Activated naive CD8-positive, alpha-beta T cell treated with anti-CD3 and anti-CD28 coated beads, Interleukin-2, amount 10 ng/mL, durations not matched to agents 7 days and 5 days (primary cell): ENCODE measurements around the gene HNRNPH2. TPM values are rescaled to one million over a fixed set of nuclear protein-coding genes. Genes with fewer than 3 reads are reported as not detected.

Experiments
- ATAC-seq: fragments of 150-1000 bp; cut with Tn5 transposase; one replicate; pipeline ENCODE4 v1.10.0; 2021; ENCODE audit warnings: low read depth, moderate library complexity
- POLR2A ChIA-PET: fragments of 350-600 bp; sonication (Branson Sonifier 250); formaldehyde crosslinking; loops from one replicate; lab custom pipeline; 2021; ENCODE audit warnings: antibody characterized with exemption; lab: Charles Lee
- DNase-seq: peaks from one replicate; pipeline ENCODE4 v3.0.0; 2021
- H3K27ac Mint-ChIP-seq: one replicate; pipeline ENCODE4 v1.8.0; 2022; ENCODE audit warnings: mild to moderate bottlenecking, mixed read lengths
- H3K27me3 Mint-ChIP-seq: one replicate; pipeline ENCODE4 v1.8.0; 2022; ENCODE audit warnings: mild to moderate bottlenecking, moderate library complexity, mixed read lengths
- H3K36me3 Mint-ChIP-seq: one replicate; pipeline ENCODE4 v1.8.0; 2021; ENCODE audit warnings: mild to moderate bottlenecking, mixed read lengths
- H3K4me1 Mint-ChIP-seq: one replicate; pipeline ENCODE4 v1.8.0; 2021; ENCODE audit warnings: mixed read lengths
- H3K4me3 Mint-ChIP-seq: one replicate; pipeline ENCODE4 v1.8.0; 2022; ENCODE audit warnings: mild to moderate bottlenecking, moderate library complexity, mixed read lengths
- H3K9me3 Mint-ChIP-seq: one replicate; pipeline ENCODE4 v1.8.0; 2021; ENCODE audit warnings: mixed read lengths
- total RNA-seq, 2 experiments: library from RNA; stranded (reverse); gene quantifications; one replicate each; pipeline ENCODE4 v1.2.3, GENCODE V29; 2021

The HNRNPH2 gene, protein sequence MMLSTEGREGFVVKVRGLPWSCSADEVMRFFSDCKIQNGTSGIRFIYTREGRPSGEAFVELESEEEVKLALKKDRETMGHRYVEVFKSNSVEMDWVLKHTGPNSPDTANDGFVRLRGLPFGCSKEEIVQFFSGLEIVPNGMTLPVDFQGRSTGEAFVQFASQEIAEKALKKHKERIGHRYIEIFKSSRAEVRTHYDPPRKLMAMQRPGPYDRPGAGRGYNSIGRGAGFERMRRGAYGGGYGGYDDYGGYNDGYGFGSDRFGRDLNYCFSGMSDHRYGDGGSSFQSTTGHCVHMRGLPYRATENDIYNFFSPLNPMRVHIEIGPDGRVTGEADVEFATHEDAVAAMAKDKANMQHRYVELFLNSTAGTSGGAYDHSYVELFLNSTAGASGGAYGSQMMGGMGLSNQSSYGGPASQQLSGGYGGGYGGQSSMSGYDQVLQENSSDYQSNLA
- 10 to 100 TPM; 36.9 to 41.1 TPM for total RNA-seq

DNA sequence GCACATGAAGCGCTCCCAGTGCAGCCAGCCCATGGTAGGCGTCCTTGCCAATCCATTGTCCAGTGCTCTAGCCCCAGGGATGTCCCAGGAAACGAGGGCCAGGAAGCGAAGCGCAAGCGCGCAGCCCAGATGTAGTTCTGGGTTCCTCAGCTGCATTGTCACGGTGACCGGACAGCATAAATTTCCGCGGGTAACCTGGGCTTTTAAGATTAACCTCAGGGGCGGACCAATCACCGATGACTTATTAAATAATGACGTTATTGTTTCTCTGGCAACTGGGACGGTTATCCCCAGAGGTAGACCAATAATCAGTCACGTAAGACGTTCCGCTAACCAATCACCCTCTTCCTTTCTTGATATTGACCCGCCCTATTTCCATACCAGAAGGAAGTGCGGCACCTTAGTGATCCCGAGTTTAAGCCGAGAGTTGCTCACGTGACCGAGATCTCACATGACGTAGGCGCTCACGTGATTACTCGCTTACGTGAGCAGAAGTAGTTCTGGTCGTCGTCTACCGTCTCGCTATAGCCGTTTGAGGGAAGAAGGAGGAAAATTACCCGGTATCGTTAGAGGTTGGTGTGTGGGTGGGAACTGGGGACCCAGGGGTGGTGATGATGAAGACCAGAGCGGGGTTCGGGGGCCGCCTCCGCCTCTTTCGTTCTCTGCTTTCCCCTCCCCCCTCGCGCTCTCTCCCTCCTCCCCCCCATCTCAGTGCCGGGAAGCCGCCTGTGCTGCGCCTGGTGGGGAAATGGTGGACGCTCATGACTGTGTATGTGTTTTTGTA lies at the start of gene HNRNPH2, which contains the start of gene GLA:
Gene HNRNPH2, plus strand, starts transcription at position 475 of the 784 bp plus-strand sequence. CDS start 3,767 bp downstream, outside the sequence.
Gene GLA, minus strand, starts transcription at position 178 of the 784 bp plus-strand sequence. Its CDS starts 22 bp downstream, at position 156.
- POLR2A ChIA-PET, result interaction anchor here (0.7 to 1.7 kb wide), 3 partner anchors 9 to 1954 kb away, joined by 3 to 11 read pairs (median 6); partner anchors contain the start of gene RPL36A

DNA sequence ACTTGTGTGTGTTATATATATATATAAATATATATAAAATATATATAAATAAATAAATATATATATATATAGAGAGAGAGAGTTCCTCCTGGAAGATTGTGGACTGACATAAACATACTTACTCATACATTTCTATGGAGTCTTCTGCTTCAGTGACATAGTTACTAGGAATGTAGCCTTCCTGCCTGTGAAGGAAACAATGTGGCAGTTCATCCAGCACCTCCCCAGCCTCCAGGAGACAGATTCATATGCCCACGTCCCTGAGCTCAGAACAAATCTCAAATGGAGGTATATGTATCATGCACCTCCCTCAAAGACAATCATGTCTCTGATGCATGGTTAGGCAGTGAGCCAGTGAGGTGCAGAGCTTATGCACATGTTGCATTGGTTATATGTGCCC lies 48.1 kb upstream of the HNRNPH2 start:
- H3K4me3 Mint-ChIP-seq, result no peak overlapping the region
- H3K36me3 Mint-ChIP-seq, result no peaks in the 10 kb centered on the region
- H3K27me3 Mint-ChIP-seq, result peaks cover 5% of the 10 kb centered on the region
- ATAC-seq (no peak), DNase-seq (no peak)
- POLR2A ChIA-PET, result no interaction called here
- no peak overlapping the region for H3K27ac Mint-ChIP-seq
- peaks cover 6% of the 10 kb centered on the region for H3K4me1 Mint-ChIP-seq
- no peaks in the 10 kb centered on the region for H3K9me3 Mint-ChIP-seq

More for the DNA sequence above, at the start of gene HNRNPH2, which contains the start of gene GLA:
- peaks cover 19% of the 10 kb centered on the region for H3K4me1 Mint-ChIP-seq
- H3K27me3 Mint-ChIP-seq, result no peaks in the 10 kb centered on the region
- ATAC-seq (peak; percentile 91), DNase-seq (peak; percentile 81)
- H3K27ac Mint-ChIP-seq, result peak within 1 kb of the TSS; percentile 98
- H3K36me3 Mint-ChIP-seq, result peaks cover 14% of the 10 kb centered on the region
- peak within 1 kb of the TSS; percentile 98 for H3K4me3 Mint-ChIP-seq
- H3K9me3 Mint-ChIP-seq, result no peaks in the 10 kb centered on the region

DNA sequence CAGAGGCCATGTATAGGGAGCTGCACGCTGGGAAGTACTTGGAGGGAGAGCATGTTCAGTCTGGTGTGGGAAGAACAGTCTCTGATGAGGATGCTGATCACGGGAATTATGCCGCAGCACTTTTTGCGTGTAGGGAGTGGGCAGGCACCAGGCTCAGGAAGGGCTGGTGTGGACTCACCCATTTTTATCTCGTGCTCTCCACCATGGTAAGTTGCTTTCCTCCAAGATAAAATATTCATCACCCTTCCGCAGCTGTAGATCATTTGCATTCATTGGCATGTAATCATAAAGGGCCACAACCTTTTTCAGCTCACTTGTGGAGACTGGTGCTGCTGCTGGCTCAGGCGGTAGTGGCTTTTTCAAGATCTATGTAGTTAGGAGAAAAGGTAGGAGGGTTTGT lies 47.6 kb upstream of the HNRNPH2 start:
- ATAC-seq, result no peak
- Mint-ChIP-seq H3K9me3 (no peaks in the 10 kb centered on the region), H3K4me1 (peaks cover 6% of the 10 kb centered on the region), H3K27ac (no peak overlapping the region), H3K27me3 (peaks cover 5% of the 10 kb centered on the region), H3K36me3 (no peaks in the 10 kb centered on the region), H3K4me3 (no peak overlapping the region)
- no peak for DNase-seq
- POLR2A ChIA-PET, result no interaction called here

DNA sequence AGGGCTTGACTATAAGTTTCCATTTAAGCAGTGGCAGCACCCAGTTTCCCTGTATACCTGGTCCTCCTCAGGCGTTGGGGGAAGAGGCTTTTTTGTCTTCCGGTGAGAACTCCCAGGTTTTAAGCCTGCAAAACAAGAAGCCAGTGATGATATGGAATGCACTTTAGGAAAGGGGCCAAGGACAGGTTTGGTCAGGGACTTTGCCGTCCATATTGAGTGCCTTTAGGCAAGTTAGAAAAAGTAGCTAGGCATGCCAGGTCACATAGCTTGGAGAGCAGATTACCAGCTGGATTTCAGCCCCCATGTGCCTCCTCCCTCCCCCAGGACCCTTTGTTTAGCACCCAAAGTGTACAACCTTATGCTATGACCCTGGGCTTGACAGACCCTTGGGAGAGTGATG lies 45.9 kb upstream of the HNRNPH2 start:
- DNase-seq (no peak), ATAC-seq (no peak)
- H3K4me1 Mint-ChIP-seq, result peaks cover 6% of the 10 kb centered on the region
- H3K4me3 Mint-ChIP-seq, result no peak overlapping the region
- no peaks in the 10 kb centered on the region for H3K36me3 Mint-ChIP-seq
- POLR2A ChIA-PET, result no interaction called here
- peaks cover 5% of the 10 kb centered on the region for H3K27me3 Mint-ChIP-seq
- H3K27ac Mint-ChIP-seq, result no peak overlapping the region
- H3K9me3 Mint-ChIP-seq, result no peaks in the 10 kb centered on the region

DNA sequence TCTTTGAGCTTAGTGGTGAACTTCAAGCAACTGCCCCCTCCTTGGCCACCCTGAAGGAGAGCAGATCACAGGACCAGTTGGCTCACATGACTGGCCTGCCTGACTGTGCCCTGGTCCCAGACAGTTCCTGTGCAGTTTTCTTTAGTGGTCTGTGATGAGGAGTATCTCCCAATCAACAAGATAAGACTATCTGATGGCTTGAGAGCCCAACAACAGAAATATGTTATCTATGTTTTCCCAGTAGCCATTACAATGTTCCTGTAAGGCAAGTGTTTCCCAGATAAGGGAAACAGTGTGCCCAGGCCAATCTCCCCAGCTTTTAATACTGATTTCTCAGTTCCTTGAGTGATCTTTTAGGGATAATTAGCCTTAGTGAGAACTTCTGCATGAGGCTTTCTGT lies 45.3 kb upstream of the HNRNPH2 start:
- Mint-ChIP-seq H3K27me3 (peaks cover 5% of the 10 kb centered on the region), H3K4me1 (peaks cover 6% of the 10 kb centered on the region), H3K36me3 (no peaks in the 10 kb centered on the region), H3K4me3 (no peak overlapping the region), H3K27ac (no peak overlapping the region), H3K9me3 (no peaks in the 10 kb centered on the region)
- DNase-seq, result no peak
- POLR2A ChIA-PET, result no interaction called here
- no peak for ATAC-seq

DNA sequence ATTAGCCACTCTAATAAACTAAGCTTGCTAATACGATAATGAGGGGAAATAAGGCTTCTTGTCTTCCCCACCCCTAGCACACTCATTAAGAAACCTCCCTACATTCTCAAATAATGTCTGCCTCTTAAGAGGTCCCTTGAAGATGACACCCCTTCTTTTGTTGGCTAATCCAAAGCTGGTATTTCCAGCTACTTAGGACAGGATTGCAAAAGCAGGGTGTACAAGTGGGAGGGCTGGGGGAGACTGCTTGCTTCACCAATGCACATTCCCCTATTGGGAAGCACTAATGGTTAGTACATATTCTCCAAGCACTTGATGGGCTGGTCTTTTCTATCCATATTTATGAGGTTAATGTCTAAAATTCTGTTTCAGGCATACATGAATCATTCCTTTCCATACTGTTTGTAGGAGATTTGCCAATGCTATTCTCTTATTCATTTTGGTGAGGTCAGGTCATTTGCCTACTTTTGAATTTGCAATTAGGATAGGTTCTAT lies 42.7 kb upstream of the HNRNPH2 start:
- Mint-ChIP-seq H3K27me3 (peaks cover 16% of the 10 kb centered on the region), H3K4me1 (no peaks in the 10 kb centered on the region), H3K36me3 (no peaks in the 10 kb centered on the region), H3K4me3 (no peak overlapping the region), H3K9me3 (no peaks in the 10 kb centered on the region), H3K27ac (no peak overlapping the region)
- DNase-seq (no peak), ATAC-seq (no peak)
- POLR2A ChIA-PET, result no interaction called here

DNA sequence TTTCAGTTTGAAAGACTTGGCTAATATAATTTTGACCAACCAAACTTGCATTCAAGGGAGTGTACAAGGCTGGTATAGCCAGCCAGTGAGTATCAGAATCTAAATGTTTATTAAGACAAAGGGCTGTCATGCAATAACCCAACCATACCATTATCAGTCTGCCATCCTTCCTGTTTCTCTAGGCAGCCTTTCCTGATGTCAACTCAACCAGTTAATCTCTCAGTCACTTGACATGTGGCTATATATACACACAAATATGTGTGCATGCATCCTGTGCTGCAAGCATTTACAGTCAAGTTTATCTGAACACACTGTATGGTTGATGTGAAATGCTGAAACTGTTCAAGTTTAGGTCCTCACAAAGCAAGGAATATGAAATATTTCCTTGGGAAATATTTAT lies 39.2 kb upstream of the HNRNPH2 start:
- Mint-ChIP-seq H3K36me3 (no peaks in the 10 kb centered on the region), H3K4me1 (no peaks in the 10 kb centered on the region), H3K27ac (no peak overlapping the region), H3K9me3 (no peaks in the 10 kb centered on the region), H3K4me3 (no peak overlapping the region), H3K27me3 (peaks cover 13% of the 10 kb centered on the region)
- POLR2A ChIA-PET, result no interaction called here
- DNase-seq (no peak), ATAC-seq (no peak)

DNA sequence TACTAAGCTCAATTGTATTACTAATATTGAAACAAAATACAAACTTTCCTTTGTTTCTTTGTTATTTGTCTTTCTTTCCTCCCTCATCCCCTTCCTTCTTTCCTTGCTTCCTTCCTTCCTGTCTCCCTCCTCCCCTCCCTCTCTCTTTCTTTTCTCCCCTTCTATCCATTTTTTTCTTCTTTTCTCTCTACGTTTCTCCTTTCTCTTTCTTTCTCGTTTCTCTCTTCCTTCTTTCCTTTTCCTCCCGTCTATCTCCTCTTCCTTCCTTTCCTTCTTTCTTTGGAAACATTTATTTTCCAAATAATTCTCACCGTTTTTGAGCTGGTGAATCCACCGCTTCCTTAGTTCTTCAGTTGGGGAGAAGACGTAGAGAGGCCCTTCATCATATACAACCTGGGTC lies 38.3 kb upstream of the HNRNPH2 start:
- Mint-ChIP-seq H3K27ac (no peak overlapping the region), H3K4me3 (no peak overlapping the region), H3K36me3 (no peaks in the 10 kb centered on the region), H3K27me3 (peaks cover 13% of the 10 kb centered on the region), H3K9me3 (no peaks in the 10 kb centered on the region), H3K4me1 (no peaks in the 10 kb centered on the region)
- DNase-seq (no peak), ATAC-seq (no peak)
- POLR2A ChIA-PET, result no interaction called here

DNA sequence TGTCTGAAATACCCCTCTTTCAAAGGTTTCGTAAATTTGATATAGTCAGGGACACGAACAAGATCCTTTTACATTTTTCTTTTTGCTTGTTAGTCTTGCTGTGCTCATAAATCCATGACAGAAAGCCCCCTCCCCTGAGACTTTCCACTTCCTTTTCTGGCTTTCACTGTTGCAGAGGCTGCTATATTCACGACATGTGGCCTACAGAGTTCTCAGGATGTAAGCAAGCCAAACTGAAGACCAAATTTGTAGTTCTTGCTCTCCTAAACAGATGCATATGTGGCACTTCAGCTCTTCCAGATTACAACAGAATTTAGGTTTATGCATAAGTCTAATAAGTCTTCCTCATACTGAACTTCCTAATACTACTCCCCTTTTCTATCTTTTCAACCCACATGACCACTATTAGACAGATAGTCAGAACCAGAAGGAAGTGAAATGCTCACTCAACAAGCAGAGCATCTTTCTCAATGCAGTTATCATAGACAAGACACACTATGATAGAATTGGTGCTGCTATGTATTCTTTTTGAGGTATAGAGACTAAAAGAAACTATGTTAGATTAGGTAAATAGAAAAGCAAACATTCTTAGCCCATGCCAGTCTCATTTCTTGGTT lies 37.0 kb upstream of the HNRNPH2 start:
- no peaks in the 10 kb centered on the region for H3K4me1 Mint-ChIP-seq
- H3K9me3 Mint-ChIP-seq, result no peaks in the 10 kb centered on the region
- no peak for ATAC-seq
- H3K36me3 Mint-ChIP-seq, result no peaks in the 10 kb centered on the region
- no peak overlapping the region for H3K27ac Mint-ChIP-seq
- DNase-seq, result no peak
- no peak overlapping the region for H3K4me3 Mint-ChIP-seq
- POLR2A ChIA-PET, result no interaction called here
- peaks cover 13% of the 10 kb centered on the region for H3K27me3 Mint-ChIP-seq

DNA sequence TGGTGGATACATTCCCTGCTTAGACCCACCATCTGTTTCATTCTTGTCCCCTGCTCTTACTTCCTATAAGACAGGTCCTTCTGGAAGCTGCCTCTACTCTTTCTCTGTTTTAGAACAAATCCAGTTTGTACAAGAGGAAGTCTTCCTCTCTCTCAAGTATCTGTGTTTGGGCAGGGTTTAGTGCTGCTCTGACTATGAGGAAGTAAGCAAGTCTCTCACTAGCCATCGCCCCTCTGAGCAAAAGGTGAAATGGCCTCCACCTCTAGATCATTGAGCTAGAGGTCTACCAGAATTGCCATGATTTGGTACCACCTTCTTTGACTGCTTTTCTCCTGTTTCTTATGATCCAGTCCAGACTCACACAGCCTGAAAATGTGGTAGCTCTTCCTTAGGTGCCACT lies 30.5 kb upstream of the HNRNPH2 start:
- Mint-ChIP-seq H3K27me3 (peaks cover 4% of the 10 kb centered on the region), H3K4me1 (no peaks in the 10 kb centered on the region), H3K4me3 (no peak overlapping the region), H3K9me3 (no peaks in the 10 kb centered on the region), H3K27ac (no peak overlapping the region), H3K36me3 (no peaks in the 10 kb centered on the region)
- POLR2A ChIA-PET, result no interaction called here
- DNase-seq, result no peak
- ATAC-seq, result no peak

DNA sequence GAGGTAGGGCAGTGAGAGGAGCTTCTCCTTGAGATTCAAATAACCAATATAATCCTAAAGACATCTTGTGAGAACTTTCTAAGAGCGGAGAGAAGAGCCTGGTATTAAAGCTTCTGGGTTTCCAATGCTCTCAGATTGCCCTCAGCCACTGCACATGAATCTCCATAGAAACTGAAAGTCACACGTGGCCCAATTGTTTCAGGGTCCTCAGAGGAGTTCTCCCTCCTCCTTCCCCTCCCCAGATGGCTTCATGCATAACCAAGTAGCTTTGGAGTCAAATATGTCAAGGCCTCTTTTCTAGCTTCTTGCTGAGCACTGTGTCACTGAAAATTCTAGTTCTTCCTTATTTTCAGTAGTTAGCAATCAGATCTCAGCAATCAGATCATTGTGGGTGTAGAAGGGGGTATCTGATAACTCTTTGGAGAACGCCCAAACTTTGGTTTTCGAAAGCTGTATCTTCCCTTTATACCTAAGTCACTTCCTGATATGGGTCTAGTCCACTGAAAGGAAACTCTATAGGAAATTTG lies 24.3 kb upstream of the HNRNPH2 start:
- POLR2A ChIA-PET, result no interaction called here
- H3K4me1 Mint-ChIP-seq, result peaks cover 5% of the 10 kb centered on the region
- H3K9me3 Mint-ChIP-seq, result no peaks in the 10 kb centered on the region
- no peak overlapping the region for H3K4me3 Mint-ChIP-seq
- H3K27ac Mint-ChIP-seq, result no peak overlapping the region
- no peak for ATAC-seq
- DNase-seq, result no peak
- peaks cover 2% of the 10 kb centered on the region for H3K27me3 Mint-ChIP-seq
- no peaks in the 10 kb centered on the region for H3K36me3 Mint-ChIP-seq

DNA sequence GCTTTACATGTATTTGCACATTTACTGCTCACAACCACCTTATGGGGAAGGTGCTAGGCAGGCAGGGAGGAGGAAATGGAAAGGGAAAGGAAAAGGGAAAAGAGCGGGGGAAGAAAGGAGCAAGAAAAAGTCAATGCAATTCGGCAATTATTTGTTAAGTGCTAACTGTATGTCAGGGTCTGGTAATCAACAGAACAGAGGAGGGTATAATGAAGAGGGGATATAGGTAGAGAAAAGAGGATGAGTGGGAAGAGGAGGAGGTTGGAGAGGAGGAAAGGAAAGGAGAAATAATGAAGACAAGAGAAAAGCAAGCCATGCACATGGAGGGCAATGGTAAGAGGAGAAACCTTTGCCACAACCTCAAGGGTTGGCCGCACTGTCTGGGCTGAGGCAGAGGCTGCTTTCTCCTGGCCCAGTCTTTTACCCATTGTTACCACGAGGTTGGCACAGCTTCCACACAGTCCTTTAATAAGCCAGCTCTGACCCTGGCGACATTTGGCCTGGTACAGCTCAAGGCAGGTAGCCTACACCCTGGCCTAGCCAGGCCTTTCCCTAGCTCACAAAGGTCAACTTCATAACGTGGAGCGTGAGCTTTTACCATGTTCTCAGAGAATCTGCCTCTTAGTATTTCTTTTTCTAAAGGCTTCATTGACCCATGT lies 22.9 kb upstream of the HNRNPH2 start:
- Mint-ChIP-seq H3K4me1 (peaks cover 9% of the 10 kb centered on the region), H3K36me3 (no peaks in the 10 kb centered on the region), H3K27ac (peak overlapping the region; percentile 48), H3K9me3 (no peaks in the 10 kb centered on the region), H3K27me3 (no peaks in the 10 kb centered on the region), H3K4me3 (no peak overlapping the region)
- no peak for DNase-seq
- ATAC-seq, result no peak
- POLR2A ChIA-PET, result no interaction called here
